Dermis microvascular lymphatic vessel endothelial cell (primary cell): ENCODE measurements around the gene SLC9A4. TPM values are rescaled to one million over a fixed set of nuclear protein-coding genes. Genes with fewer than 3 reads are reported as not detected.

Experiments
- DNase-seq, 2 donors: peaks; one replicate each; pipeline versions ENCODE4 v3.0.0 to v3.0.0-alpha.2; 2010; ENCODE audit warnings: low read depth in 2 of 2
- total RNA-seq: library from RNA; depleted of rRNA; stranded (reverse); fragments of >200 nt; gene quantifications from 2 replicates; pipeline ENCODE4 v1.2.1, GENCODE V29; 2014

SLC9A4 gene
- total RNA-seq, 1 donor from 2014 or later: not detected

DNA sequence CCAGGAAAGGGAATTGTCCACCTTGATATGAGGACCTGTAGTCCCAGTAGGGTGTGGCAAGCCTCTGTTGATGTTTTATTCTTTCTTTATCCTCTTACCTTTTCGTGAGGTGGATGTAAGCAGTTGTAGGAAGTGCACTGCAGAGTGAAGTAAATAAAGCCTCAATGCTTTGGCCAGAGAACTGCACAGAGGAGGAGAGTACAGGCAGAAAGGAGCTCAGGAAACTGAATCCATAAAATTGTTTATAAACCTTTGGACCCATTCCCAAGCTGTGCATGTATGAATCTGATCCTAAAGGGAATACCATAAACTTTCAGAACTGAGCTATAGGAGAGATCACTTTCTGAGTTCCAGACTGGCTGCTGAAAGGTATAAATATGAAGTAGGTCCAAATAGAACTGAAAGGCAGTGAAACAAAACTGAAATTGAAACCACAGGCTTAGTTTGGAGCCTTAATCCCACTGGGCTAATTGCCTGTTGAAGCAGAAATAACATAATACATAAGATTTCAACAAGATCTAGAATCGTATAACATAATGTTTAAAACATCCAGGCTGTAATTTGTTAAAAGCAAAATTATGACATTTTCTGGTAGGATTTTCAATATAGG is 17.9 kb upstream of the SLC9A4 start:
- DNase-seq: no peak

DNA sequence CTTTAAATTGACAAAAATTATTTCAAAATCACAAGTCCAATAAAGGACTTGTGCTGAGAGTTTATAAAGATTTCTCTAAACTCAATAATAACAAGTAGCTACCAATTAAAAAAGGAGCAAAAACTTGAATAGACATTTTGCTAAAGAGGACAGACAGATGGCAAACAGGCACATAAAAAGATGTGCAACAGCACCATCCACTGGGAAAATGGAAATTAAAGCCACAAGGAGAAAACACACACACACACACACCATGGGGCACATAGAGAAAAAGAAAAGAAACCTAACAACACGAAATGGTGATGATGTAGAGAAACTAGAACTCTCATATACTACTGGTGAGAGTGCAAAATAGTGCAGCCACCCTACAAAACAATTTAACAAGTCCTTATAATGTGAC is 12.6 kb upstream of the SLC9A4 start:
- no peak for DNase-seq

DNA sequence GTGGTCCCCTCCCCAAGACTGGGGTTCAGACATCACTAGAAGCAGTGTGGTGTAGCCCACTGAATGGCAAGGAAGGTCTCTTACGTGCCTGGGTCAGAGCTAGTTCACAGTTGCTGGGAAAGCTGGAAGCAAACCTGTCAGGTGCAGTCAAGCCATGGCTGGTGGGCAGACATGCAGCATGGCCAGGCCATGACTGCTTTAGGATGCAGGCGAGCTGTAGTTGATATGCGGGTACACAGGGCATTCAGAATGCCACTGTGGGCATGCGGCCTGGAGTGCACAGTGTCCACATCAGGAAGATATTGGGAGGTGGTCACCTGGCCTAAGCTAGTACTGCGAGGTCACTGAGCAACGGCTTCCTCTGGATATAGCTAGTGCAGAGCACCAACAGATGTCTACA is 11.8 kb upstream of the SLC9A4 start:
- no peak for DNase-seq

DNA sequence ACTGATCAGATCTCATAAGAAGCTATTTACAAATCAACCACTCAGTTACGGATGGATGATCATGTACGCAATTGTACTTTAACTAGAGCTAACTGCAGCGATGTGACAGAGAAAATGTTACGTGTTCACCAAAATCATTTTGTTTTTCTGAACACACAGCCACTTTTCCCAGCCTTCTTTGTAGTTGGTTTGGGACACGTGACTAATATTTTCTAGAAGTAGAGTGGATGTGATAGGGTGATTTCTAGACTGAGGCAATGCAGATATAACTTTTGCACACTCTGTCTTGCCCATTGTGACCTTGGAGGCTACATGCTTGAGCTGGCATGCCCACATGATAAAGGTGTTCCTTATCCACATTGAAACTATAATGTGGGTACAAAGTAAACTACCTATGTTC is 9.9 kb upstream of the SLC9A4 start:
- DNase-seq: no peak

DNA sequence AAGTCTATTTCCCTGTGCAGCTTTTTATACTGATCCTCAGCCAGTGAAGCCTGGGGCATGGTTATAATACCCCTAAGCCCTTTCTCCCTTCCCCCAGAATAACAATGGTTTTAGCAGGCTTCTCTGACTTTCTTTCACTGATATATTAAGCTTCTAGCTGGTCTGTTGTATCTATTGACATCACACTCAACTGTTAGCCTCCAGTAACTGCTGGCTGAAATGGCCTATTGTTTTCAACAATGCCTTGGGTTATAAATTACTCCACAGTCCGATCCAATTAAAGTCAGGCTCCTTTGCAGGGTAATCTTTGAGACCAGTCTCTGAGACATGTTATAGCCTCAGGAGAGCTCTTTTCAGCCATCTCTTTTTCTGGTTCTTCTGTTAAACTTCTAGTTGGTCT is 2.9 kb upstream of the SLC9A4 start:
- no peak for DNase-seq

DNA sequence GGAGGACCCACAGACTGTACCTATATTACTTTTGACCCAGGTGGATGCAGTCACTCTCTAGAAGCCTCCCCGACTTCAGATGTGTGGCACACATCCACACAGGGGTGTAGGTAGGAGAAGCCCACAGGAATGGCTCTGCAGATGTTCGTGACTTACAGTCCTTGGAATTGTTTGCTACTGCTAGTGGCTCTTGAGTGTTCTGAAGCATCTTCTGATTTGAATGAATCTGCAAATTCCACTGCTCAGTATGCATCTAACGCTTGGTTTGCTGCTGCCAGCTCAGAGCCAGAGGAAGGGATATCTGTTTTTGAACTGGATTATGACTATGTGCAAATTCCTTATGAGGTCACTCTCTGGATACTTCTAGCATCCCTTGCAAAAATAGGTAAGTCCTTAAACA is 605 bp downstream of the SLC9A4 start:
- DNase-seq: no peak

DNA sequence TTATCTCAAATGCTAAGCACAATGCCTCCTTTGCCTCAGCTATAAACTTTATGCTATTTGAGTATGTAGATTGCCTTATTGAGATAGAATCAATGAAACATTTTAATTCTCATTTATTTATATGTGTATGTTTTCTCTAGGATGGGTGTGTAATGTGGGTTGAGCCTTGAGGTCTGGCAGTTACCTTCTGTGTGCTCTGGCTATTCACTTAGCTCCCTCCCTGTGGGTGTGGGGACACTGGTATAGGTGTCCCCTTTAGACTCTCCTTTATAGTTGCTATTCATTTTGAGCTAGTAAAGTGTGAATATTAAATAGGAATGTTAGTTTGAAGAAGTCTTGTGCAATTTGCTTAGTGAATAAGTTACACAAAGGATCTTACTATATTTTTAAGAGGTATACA is 1.8 kb downstream of the SLC9A4 start:
- DNase-seq: no peak

DNA sequence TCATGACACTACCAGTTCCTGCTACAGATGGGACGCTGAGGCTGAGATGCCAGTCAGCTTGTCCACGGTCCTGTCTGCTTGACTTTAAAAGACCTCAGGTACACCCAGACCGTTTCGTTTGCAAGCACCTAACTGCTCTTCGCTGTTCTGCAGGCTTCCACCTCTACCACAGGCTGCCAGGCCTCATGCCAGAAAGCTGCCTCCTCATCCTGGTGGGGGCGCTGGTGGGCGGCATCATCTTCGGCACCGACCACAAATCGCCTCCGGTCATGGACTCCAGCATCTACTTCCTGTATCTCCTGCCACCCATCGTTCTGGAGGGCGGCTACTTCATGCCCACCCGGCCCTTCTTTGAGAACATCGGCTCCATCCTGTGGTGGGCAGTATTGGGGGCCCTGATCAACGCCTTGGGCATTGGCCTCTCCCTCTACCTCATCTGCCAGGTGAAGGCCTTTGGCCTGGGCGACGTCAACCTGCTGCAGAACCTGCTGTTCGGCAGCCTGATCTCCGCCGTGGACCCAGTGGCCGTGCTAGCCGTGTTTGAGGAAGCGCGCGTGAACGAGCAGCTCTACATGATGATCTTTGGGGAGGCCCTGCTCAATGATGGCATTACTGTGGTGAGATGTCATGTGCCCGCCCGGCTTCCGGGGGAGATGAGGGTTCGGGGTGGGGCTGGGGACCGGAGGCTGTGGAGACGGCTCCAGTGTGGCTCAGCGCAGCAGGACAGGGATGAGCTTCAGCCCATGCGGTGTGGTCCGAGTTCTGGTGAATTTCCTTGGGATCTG is 5.9 kb downstream of the SLC9A4 start:
- DNase-seq: no peak

DNA sequence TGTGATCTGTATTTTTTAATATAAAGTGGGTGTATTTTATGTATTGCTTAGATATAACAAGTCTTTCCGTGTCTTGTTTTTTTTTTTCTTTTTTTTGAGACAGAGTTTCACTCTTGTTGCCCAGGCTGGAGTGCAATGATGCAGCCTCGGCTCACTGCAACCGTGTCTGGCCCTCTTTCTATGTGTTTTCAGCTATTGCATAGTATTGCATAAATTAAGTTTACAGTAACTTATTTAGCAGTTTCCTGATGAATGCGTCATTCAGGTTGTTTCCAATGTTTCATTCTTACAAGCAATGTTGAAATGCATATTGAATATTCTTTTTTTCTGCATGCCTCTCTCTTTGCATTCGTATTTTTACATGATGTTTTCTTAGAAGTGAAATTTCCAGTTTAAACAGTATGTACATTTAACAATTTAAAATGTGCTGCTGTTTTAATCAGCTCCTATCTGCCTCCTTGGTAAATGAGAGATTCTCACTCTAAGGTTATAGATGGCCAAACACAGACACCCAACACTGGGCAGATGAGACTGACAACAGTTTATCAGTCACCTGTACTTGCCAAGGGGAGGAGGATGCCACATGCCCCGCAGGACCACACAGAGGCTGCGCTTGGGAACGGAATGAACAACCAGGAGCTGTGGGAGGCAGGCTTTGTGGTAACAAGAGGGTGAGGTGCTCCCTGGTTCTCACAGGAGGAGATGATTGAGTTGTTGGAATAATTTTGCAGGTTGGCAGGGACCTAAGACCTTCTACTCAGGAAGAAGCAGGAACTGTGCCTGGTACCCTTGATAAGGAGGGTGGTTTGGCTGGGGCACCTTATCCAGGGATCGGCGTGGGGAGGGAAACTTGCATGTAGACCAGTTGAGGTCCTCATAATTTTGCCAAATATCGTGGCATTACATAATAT is 7.5 kb downstream of the SLC9A4 start:
- no peak for DNase-seq

DNA sequence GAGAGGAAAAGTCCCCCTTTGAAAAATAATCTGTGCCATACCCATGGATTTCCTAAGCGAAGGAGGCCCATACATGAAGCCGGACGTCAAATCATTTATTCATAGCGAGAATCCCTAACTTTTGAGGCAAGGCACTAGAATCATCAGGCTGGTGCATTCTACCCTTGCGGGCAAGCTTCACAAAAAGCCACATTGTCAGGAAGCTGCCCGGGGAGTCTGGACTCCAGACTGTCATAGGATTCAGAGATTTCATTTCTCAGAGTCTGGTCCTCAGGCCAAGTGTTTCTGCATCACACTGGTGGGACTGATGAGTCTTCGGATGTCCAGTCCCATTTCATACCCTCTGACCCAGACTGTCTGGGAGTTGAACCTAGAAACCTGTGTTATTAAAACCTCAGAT is 8.9 kb downstream of the SLC9A4 start:
- DNase-seq: no peak

DNA sequence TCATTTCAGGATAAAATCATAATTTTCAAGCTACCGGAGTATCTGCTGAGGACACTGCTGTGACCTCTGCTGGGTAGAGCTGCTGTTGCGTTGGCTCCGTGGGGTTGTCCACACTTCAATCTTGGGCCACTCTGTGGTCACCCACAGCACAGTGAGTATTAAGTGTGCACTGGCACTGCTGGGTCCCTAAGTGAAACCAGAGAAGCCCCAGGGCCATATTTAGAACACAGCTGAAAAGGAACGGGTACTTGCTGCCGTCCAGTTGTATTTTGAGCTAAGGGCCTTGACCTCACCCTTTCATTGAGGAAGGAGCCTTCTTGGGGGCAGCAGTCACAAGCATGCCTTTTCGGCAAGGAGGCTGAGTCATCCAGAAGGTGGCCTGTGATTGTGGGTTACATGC is 10.1 kb downstream of the SLC9A4 start:
- no peak for DNase-seq

DNA sequence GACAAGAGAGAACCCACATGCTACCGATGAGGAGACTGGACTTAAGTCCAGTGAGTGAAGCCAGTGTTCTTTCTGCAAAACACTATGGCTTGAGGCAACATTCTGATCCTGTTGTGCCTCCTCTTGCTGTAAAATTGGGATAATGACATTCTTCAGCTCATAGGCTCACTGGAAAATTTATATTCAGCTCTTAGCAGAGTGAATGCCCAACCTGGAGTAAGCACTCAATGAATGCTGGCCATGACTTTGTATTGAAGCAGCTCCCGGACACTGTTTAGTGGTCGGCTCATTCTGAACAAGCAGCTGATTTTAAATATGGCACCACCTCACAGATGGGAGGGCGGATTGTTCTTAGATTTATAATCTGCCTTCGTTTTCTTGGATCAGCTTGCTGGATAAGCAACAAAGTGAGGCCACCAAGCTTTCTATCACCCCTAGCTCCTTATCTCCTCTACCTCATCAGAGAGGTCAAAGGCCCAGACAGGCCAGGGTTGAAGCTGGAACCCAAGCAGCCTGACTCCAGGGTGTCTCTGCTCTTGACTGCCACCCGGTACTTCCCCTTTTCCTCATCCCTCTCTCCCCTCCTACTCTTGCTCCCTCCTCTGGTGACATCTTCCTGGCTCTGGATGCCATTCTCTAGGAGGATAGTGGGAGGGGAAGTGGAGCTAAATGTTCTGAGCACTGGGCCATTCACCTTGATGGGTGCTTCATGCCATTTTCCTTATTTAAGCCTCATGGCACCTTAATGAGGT is 11.5 kb downstream of the SLC9A4 start:
- no peak for DNase-seq

DNA sequence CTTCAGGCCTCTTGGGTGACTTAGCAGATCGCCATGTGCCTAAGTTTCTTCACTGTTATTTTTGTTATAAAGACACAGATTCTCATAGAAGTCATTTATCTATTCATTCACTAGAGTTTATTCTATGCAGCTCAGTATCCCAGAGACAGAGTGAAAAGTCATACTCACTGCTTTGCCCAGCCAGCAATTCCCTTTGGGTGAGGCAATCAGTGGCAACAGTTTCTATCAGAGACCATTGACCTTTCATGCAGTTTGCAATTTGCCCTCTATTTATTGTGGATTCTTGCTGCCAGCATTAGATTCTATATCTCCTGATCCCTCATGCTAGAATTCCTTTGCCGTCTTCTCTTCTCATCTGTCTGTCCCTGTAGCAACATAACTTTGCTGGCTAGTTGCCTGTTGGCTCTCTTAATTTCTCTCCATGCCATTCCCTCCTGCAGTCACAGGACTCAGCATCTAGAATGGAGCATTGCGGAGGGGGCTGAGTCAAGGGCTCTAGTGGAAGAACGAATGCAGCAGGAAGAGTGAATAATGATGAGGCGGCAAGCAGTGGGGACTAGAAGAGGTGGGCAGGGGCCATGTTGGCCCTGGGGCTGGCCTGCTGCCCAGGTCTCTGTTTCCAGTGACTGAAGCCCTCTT is 12.2 kb downstream of the SLC9A4 start:
- no peak for DNase-seq

DNA sequence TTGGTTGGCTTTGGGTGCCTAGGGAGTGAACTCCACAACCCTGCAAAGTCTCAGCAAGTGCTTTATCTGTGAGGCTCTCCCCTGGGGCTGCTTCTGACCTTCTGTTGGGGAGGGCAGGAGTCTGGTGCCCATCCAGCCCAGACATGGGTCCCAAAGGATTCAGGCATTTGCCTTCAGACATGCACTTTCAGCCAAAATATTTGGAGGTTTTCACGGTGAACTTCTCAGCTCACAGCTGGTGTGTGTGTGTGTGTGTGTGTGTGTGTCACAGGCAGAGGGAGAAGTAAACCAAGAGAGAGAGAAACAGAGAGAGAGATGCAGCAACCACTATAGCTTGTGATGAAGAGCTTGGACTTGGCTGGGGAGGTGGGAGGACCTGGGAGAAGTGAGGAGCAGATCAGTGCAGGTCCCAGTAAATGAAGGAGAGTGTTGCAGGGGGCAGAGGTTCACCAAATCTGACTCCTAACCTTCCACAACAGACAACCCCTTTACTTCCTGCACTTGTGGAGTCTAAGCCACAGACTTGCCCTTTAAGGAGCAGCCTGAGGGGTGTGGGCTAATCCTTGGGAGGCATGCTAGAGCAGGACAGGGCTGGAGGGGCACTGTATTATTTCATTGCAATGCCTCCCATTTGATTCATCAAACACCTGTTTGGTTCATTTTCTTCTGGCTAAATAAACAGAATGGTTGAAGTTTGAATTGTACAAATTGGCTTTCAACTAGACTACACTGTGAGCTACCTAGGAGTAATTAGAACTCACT is 14.1 kb downstream of the SLC9A4 start:
- DNase-seq: no peak

DNA sequence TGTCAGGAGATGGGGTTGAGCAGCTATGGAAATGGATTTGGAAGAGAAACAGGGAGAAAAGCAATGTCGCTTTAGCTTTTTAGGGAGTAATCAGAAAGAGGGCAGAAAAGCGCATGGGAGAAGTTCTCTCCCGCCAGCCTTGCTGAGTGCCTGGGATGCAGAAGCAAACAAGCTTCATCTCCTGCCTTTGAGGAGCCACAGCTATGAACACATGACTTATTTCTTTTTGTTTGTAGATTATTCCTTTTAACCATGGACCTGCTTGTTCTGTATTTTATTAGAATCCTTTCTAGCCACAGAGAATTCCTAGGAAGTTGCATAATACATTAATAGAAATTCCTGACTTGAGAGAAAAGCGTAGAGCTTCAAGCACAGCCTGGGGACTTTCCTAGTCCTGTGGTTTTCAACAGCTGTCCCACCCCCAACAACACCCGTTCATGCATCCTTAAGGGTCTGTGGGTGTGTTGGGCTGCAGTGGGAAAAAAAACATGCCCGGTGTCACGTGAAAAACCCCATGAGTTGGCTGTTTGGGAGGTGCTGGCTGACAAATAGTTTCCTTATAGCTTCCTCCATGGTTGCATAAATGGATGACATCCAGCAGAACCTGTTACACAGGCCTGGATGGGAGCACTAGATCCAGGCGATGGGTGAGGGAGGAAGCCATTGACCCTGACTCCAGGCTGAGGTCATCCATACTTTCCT is 14.9 kb downstream of the SLC9A4 start:
- peak in 1 of 2 donors; percentile 12 for DNase-seq

DNA sequence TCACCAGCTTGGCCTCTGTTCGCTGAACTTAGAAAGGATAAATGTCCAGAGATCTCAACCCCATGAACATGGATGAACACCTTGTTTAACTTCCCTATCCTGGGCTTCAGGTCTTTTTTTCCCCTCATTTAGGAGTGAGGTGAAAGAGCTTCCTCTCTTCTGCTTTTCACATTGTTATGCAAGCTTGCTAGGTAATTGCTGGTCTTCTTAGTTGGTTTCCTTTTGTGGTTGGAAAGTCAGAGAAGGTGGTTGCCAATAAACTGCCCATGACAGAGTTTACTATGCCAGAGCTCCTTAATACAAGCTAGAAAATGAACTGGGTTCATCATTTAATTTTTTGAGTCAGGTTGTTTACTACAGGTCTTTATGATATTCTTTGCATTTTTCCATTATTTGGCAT is 16.6 kb downstream of the SLC9A4 start:
- DNase-seq: no peak

DNA sequence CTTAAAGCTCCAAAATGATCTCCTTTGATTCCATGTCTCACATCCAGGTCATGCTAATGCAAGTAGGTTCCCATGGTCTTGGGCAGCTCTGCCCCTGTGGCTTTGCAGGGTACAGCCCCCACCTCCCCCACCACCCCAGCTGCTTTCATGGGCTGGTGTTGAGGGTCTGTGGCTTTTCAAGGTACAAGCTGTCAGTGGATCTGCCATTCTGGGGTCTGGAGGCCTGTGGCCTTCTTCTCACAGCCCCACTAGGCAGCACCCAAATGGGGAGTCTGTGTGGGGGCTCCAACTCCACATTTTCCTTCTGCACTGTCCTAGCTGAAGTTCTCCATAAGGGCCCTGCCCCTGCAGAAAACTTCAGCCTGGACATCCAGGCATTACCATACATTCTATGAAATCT is 19.0 kb downstream of the SLC9A4 start:
- no peak for DNase-seq

DNA sequence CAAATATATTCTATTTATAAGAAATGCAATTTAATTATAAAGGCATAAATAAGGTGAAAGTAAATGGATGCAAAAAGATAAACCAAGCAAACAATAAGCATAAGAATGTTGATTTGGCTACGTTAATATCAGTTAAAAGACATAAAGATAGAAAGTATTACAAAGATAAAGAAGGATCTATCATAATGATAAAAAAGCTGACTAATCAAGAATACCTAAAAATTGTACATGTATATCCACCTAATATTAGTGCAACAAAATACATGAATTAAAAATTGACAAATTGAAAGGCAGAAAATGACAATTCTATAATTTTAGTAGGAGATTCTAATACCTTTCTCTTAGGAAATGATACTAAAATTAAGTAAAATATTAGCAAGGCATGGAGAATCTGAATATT is 21.5 kb downstream of the SLC9A4 start:
- DNase-seq: no peak

DNA sequence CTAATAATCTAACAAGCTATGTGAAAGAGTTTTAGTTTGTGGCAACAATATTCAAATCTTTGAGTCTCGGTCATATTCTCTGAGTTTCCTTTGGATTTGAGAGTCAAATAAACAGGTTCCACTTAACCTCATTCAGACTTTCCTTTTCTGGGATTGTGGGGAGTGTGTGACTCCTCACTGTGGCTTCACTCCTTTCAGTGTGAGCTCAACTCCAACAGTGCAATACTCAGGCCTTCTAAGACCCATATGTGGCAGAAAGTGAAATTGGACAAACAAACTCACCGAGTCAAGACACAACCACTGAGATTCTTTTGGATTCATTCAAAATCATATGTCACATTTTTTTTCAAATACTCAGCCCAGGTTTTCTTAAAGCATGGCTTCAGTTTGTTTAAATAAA is 25.4 kb downstream of the SLC9A4 start:
- DNase-seq: no peak

DNA sequence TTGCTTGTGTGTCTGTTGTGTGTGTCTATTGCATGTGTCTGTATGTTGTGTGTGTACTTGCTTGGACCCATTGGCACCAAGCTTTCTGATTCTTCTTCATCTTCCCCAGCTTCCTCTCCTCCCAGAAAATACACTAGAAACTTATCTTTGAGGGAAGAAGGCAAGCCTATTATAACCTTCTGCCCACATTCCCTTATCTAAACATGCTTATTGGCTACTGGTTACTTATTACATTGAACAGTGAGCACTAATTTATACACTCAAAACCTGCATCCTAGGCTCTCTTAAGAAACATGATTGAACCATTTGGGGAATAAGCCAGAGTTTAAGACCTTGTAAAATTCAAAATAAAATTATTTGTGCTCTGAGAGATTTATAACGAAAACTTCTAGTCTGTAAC is 26.5 kb downstream of the SLC9A4 start:
- no peak for DNase-seq
